Skin epidermis (tissue), 12 donors: ENCODE measurements around the gene KIFAP3.

ENCODE experiments used
- H3K27ac ChIP-seq, 21 experiments: fragments of 200-600 bp; sonication (generic) in 11 of 21; one replicate each; pipeline ENCODE4 v1.5.0; 2020; ENCODE audit warnings: mild to moderate bottlenecking in 3 of 21, inconsistent platforms in 2 of 21, moderate library complexity in 2 of 21
- H3K4me3 ChIP-seq, 7 experiments: fragments of 200-600 bp; sonication (generic) in 2 of 7; one replicate each; pipeline ENCODE4 v1.5.0; 2020; ENCODE audit warnings: inconsistent platforms in 2 of 7, mild to moderate bottlenecking in 2 of 7, moderate library complexity in 1 of 7

KIFAP3 gene

GRCh38 chr1:169893645-169894423 lies 180.7 kb downstream of the KIFAP3 start, which contains the start of gene SCYL3:
Gene SCYL3, minus strand, starts transcription at chr1:169893896. Its CDS starts 5,056 bp downstream, at chr1:169888840.
- Histone ChIP-seq H3K27ac (peak within 1 kb of the TSS; percentile 87 to 100 (median 99)), H3K4me3 (peak within 1 kb of the TSS; percentile 71 to 97 (median 88))

DNA sequence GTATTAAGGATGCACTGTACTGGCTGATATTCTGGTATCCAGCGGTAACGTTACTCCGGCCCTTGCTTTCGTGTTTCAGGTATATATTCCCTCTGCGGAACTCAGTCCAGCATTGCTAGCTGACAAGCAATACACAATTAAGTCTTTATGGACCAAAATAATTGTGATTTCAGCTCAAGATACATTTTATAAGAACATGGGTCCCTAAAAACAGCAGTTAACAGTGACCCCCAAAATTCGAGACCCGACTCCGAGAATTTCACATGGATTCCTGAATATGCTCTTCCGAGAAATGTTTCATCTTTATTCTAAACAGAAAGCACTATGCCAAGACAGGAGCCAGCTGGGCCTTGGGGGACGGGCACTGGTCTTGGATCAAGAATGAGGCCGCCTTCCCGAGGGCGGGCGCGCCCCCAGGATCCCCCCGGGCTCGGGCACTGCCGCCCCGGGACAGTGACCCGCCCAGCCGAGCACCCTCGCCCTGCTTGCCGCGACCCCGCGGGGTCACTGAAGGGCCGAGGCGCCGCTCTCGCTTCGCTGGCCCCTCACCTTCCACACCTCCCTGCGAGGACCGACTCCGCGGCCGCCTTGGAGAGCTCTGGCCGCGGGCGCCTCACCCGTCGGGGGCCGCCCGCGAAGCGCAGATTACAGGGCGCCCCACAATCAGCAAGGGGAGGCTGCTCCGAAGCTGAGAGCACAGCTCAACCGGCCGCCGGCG lies 181.4 kb downstream of the KIFAP3 start:
- Histone ChIP-seq H3K27ac (peak overlapping the region; percentile 87 to 100 (median 99)), H3K4me3 (peak overlapping the region; percentile 71 to 97 (median 88))

- Histone ChIP-seq H3K4me3 (peak overlapping the region; percentile 71 to 97 (median 88)), H3K27ac (peak overlapping the region in 18 of 21 experiments; percentile 96 to 100 (median 99))
Measured at GRCh38 chr1:169892176-169892926, 182.1 kb downstream of the KIFAP3 start.

GRCh38 chr1:169891539-169891885 lies 183.0 kb downstream of the KIFAP3 start:
- H3K4me3 ChIP-seq: no peak overlapping the region
- peak overlapping the region in 19 of 21 experiments; percentile 10 to 100 (median 63) for H3K27ac ChIP-seq

GRCh38 chr1:169890761-169891538 lies 183.5 kb downstream of the KIFAP3 start:
- H3K4me3 ChIP-seq: no peak overlapping the region

GRCh38 chr1:169889871-169890270 lies 184.6 kb downstream of the KIFAP3 start:
- peak overlapping the region in 3 of 21 experiments; percentile 14 to 100 (median 50) for H3K27ac ChIP-seq
- H3K4me3 ChIP-seq: no peak overlapping the region

More at GRCh38 chr1:169890761-169891538, 183.5 kb downstream of the KIFAP3 start:
- H3K27ac ChIP-seq: peak overlapping the region in 19 of 21 experiments; percentile 10 to 100 (median 61)

- no peak overlapping the region for H3K4me3 ChIP-seq
- no peak overlapping the region for H3K27ac ChIP-seq
Measured at GRCh38 chr1:169886931-169887330, 187.6 kb downstream of the KIFAP3 start.

GRCh38 chr1:169886422-169886821 lies 188.1 kb downstream of the KIFAP3 start:
- Histone ChIP-seq H3K27ac (no peak overlapping the region), H3K4me3 (no peak overlapping the region)

GRCh38 chr1:169885207-169885606 lies 189.3 kb downstream of the KIFAP3 start:
- no peak overlapping the region for H3K27ac ChIP-seq

DNA sequence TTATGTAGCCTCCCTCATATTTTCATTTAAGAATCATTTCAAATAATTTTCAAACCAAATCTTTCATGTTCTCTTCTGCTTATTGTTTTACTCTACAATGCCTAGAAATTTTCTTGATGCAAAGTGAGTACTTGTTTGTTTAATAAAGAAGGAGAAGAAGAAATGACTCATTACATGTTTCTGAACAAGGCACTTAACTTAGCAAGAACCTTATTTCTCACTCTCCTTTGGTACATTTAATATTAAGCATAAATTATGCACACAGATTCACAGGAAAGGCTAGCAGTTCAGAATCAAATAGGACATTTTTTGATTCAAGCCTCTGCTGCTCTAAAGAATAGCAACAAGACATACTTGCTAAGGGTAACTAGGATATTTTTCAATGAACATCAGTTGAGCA lies 189.9 kb downstream of the KIFAP3 start:
- no peak overlapping the region for H3K27ac ChIP-seq
- no peak overlapping the region for H3K4me3 ChIP-seq

More at GRCh38 chr1:169885207-169885606, 189.3 kb downstream of the KIFAP3 start:
- H3K4me3 ChIP-seq: no peak overlapping the region

DNA sequence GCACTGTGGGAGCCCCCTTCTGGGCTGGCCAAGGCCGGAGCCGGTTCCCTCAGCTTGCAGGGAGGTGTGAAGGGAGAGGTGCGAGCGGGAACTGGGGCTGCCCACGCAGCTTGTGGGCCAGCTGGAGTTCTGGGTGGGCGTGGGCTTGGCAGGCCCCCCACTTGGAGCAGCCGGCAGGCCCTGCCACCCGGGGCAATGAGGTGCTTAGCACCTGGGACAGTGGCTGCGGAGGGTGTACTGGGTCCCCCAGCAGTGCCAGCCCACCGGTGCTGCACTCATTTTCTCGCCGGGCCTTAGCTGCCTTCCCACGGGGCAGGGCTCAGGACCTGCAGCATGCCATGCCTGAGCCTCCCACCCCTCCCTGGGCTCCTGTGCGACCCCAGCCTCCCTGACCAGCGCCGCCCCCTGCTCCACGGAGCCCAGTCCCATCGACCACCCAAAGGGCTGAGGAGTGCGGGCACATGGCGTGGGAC lies 192.4 kb downstream of the KIFAP3 start:
- Histone ChIP-seq H3K4me3 (no peak overlapping the region), H3K27ac (no peak overlapping the region)

- Histone ChIP-seq H3K4me3 (no peak overlapping the region), H3K27ac (no peak overlapping the region)
Measured at GRCh38 chr1:169879034-169879840, 195.3 kb downstream of the KIFAP3 start.

DNA sequence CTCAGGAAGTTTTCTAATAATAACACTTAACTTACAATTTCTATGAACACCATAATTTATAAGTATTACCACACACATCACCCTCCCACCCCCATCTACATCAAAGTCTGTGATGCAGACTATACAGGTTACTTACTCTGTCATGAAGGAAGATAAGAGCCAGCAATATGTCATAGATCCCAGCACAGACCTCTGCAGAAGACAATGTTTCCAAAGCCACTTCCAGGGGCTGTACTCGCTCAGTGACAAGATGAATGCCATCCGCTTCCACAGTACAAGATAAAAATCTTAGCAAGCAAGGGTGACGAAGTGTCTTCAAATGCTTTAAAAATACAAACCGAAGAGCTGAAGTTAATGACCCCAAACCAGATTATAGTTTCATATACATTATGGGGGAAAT lies 196.0 kb downstream of the KIFAP3 start:
- no peak overlapping the region for H3K4me3 ChIP-seq
- H3K27ac ChIP-seq: no peak overlapping the region

DNA sequence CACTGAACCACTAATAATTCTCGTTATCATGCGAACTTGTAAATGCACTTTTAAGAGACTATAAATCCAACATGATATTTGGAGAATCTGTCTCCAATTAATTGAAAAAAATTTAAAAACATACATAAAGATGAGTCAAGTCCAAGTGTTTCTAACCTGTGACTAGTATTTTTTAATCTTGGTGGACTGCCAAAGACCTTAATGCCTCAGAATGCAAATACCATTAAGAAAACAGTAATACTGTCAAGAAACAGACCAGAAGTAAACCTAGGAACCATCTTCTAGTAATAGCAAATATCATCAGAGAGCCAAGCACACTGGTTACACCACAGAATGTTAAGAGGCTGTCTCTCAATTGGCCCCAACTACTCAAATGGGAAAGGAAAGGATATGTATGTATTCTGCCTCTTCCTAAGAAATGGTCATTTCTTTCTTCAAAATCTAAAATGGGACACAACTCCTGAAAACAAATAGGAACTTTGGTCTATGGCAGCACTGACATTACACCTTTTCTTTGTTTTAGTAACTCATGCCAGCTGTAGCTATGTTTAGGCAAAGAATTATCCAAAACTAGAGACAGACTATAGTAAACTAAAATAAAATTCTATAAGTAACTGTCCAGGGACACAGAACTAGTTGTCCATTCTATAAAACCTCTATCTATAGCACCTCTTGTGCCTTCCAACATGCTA lies 196.5 kb downstream of the KIFAP3 start:
- Histone ChIP-seq H3K27ac (no peak overlapping the region), H3K4me3 (no peak overlapping the region)

DNA sequence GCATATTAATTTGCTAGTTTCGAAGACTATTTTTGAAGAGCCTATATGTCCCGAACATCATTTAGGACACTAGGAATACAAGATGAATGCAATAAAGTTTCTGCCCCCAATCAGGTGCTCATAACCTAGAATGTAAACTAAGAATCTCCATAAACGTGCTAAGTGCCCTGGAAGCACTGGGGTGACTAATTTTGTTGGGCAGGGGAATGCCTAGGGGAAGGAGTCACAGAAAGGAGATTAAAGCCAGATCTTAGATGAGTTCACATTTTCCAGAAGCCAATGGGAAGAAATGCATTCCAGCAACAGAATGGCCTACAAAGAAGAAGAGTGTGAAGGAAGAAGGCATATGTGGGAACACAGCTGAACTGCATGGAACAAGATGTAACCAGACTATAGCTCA lies 200.3 kb downstream of the KIFAP3 start:
- H3K4me3 ChIP-seq: no peak overlapping the region
- peak overlapping the region in 4 of 21 experiments; percentile 7 to 46 (median 15) for H3K27ac ChIP-seq

GRCh38 chr1:169873582-169874199 lies 200.8 kb downstream of the KIFAP3 start:
- no peak overlapping the region for H3K4me3 ChIP-seq
- peak overlapping the region in 3 of 21 experiments; percentile 7 to 46 (median 17) for H3K27ac ChIP-seq

DNA sequence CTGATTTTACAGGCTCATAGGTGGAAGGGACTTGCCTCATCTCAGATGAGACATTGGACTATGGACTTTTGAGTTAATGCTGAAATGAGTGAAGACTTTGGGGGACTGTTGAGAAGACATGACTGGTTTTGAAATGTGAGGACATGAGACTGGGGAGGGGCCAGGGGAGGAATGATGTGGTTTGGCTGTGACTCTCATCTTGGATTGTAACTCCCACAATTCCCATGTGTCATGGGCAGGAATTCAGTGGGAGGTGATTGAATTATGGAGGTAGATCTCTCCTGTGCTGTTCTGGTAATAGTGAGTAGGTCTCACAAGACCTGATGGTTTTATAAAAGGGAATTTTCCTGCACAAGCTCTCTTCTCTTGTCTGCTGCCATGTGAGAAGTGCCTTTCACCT lies 201.6 kb downstream of the KIFAP3 start:
- no peak overlapping the region for H3K4me3 ChIP-seq

More for the DNA sequence above, 201.6 kb downstream of the KIFAP3 start:
- H3K27ac ChIP-seq: peak overlapping the region in 1 of 21 experiments; percentile 17
